OCI-LY7 (cell line): ENCODE data around the gene DNAAF1. TPM values are rescaled to one million over a fixed set of nuclear protein-coding genes. Genes with fewer than 3 reads are reported as not detected.

ENCODE experiments used
- BruUV-seq: library from RNA; stranded (reverse); fragments of 400-500 nt; replicated peaks from 2 replicates; lab custom pipeline; 2021; lab: Mats Ljungman, UMichigan
- CTCF ChIA-PET: fragments of 300-600 bp; sonication (Branson Sonifier 250); formaldehyde crosslinking; loops from one replicate; lab custom pipeline; 2022; ENCODE audit warnings: antibody characterized with exemption; ENCODE audit not compliant: unreplicated experiment; lab: Charles Lee
- POLR2A ChIA-PET: fragments of 300-600 bp; sonication (Branson Sonifier 250); formaldehyde crosslinking; loops from one replicate; lab custom pipeline; 2022; ENCODE audit warnings: antibody characterized with exemption; lab: Charles Lee
- DNase-seq: peaks from one replicate; pipeline ENCODE4 v3.0.0-alpha.2; 2015; ENCODE audit warnings: low spot score
- H2AFZ ChIP-seq: fragments of 200-600 bp; sonication (generic), shearing (Covaris generic); 2 replicates; pipeline ENCODE4 v1.6.1; 2014; ENCODE audit warnings: mild to moderate bottlenecking, antibody characterized with exemption, low read length, moderate library complexity
- H3K27ac ChIP-seq: fragments of 200-600 bp; sonication (generic); 2 replicates; pipeline ENCODE4 v1.5.1; 2014; ENCODE audit warnings: mixed run types, low read depth, mild to moderate bottlenecking, moderate library complexity, low read length, inconsistent platforms; ENCODE audit not compliant: poor library complexity, severe bottlenecking
- H3K36me3 ChIP-seq: fragments of 200-600 bp; sonication (generic); 2 replicates; pipeline ENCODE4 v1.6.1; 2014; ENCODE audit warnings: mild to moderate bottlenecking, antibody characterized with exemption, low read length, moderate library complexity, mixed read lengths; ENCODE audit not compliant: insufficient read depth
- H3K4me1 ChIP-seq: fragments of 200-600 bp; sonication (generic); 2 replicates; pipeline ENCODE4 v1.5.1; 2014; ENCODE audit warnings: mild to moderate bottlenecking, low read length; ENCODE audit not compliant: insufficient read depth, poor library complexity, severe bottlenecking
- H3K4me2 ChIP-seq: fragments of 200-600 bp; sonication (generic); 2 replicates; pipeline ENCODE4 v1.6.1; 2014; ENCODE audit warnings: mild to moderate bottlenecking, low read length
- H3K4me3 ChIP-seq: fragments of 200-600 bp; sonication (generic); 2 replicates; pipeline ENCODE4 v1.5.1; 2014; ENCODE audit warnings: mild to moderate bottlenecking, low read depth, low read length; ENCODE audit not compliant: poor library complexity, severe bottlenecking
- H3K79me2 ChIP-seq: fragments of 200-600 bp; sonication (generic); 2 replicates; pipeline ENCODE4 v1.6.1; 2016; ENCODE audit warnings: low read depth, mild to moderate bottlenecking, low read length, moderate library complexity, mixed read lengths; ENCODE audit not compliant: insufficient read depth
- H3K9me2 ChIP-seq: fragments of 200-600 bp; sonication (generic); 2 replicates; pipeline ENCODE4 v1.6.1; 2016; ENCODE audit warnings: mild to moderate bottlenecking, low read length, mixed read lengths; ENCODE audit not compliant: insufficient read depth
- H3K9me3 ChIP-seq: fragments of 200-600 bp; sonication (generic); 2 replicates; pipeline ENCODE4 v1.6.1; 2014; ENCODE audit warnings: mild to moderate bottlenecking, mixed run types, low read length, mixed read lengths
- H4K20me1 ChIP-seq: fragments of 200-600 bp; sonication (generic); 2 replicates; pipeline ENCODE4 v1.6.1; 2014; ENCODE audit warnings: mild to moderate bottlenecking, antibody characterized with exemption, low read length, moderate library complexity, mixed read lengths; ENCODE audit not compliant: insufficient read depth
- CTCF ChIP-seq: fragments of 200-600 bp; sonication (generic); conservative IDR thresholded peaks from 2 replicates; pipeline ENCODE4 v1.5.1; 2014; ENCODE audit warnings: mild to moderate bottlenecking, antibody characterized with exemption, low read length, moderate library complexity, mixed read lengths
- EZH2phosphoT487 ChIP-seq: fragments of 200-600 bp; sonication (generic); IDR thresholded peaks from 2 replicates; pipeline ENCODE4 v1.6.1; 2018; ENCODE audit warnings: low read depth, borderline replicate concordance, mild to moderate bottlenecking, mixed run types, antibody characterized with exemption, low read length, moderate library complexity, mixed read lengths
- intact Hi-C: fragments of 100-400 bp; cut with micrococcal nuclease; formaldehyde crosslinking; loops from one replicate; pipeline ENCODE4 v1.10.0; 2022; ENCODE audit not compliant: unreplicated experiment
- total RNA-seq, 2 experiments: library from RNA; depleted of rRNA in 1 of 2; stranded (reverse); fragments of >200 nt in 1 of 2; shearing (Covaris generic) in 1 of 2; gene quantifications; 2 replicates each; pipeline ENCODE4 v1.2.3, GENCODE V29; 2014 to 2022

The DNAAF1 gene
- total RNA-seq, 2 experiments from 2014 or later: 0.34 TPM; not detected in 1

- Histone ChIP-seq H2AFZ (no peak overlapping the region), H3K4me3 (no peak overlapping the region), H3K4me2 (no peak overlapping the region), H4K20me1 (no peaks in the 10 kb centered on the region), H3K9me3 (no peaks in the 10 kb centered on the region), H3K27ac (no peak overlapping the region), H3K79me2 (no peaks in the 10 kb centered on the region), H3K36me3 (no peaks in the 10 kb centered on the region), H3K4me1 (no peaks in the 10 kb centered on the region), H3K9me2 (no peaks in the 10 kb centered on the region)
- ChIA-PET POLR2A (interaction anchor here (0.7 kb wide), 1 partner anchor 20 kb away, joined by 3 read pairs; no protein-coding TSS in a partner anchor), CTCF (no interaction called here)
- no peak for TF ChIP-seq CTCF
- TF ChIP-seq EZH2phosphoT487: no peak
- intact Hi-C loops: no loop called here
- no TSS peak for BruUV-seq
- no peak for DNase-seq
Measured at GRCh38 chr16:84225571-84225970, 80.5 kb downstream of the DNAAF1 start.

GRCh38 chr16:84226026-84226425, 80.9 kb downstream of the DNAAF1 start:
- intact Hi-C loops: no loop called here
- Histone ChIP-seq H3K79me2 (no peaks in the 10 kb centered on the region), H3K4me3 (no peak overlapping the region), H3K36me3 (no peaks in the 10 kb centered on the region), H3K27ac (no peak overlapping the region), H3K4me2 (no peak overlapping the region), H2AFZ (no peak overlapping the region), H4K20me1 (no peaks in the 10 kb centered on the region), H3K9me2 (no peaks in the 10 kb centered on the region), H3K9me3 (no peaks in the 10 kb centered on the region), H3K4me1 (no peaks in the 10 kb centered on the region)
- POLR2A ChIA-PET: interaction anchor here (0.7 kb wide), 1 partner anchor 20 kb away, joined by 3 read pairs; no protein-coding TSS in a partner anchor
- CTCF ChIA-PET: no interaction called here
- BruUV-seq: no TSS peak
- DNase-seq: no peak
- TF ChIP-seq CTCF: no peak
- TF ChIP-seq EZH2phosphoT487: no peak

Other genes with a start within 250 kb of the DNAAF1 start
- gene MLYCD, start 246.2 kb upstream of the DNAAF1 start, total RNA-seq (2014; rRNA removed; shearing (Covaris generic)): 3.2 and 3.5 TPM in 2 replicates
- 10.9 and 11.1 TPM in 2 replicates for gene MLYCD, start 246.2 kb upstream of the DNAAF1 start, total RNA-seq (2022)
- gene OSGIN1, start 192.1 kb upstream of the DNAAF1 start, total RNA-seq (2014; rRNA removed; shearing (Covaris generic)): 0.28 and 0.41 TPM in 2 replicates
- gene OSGIN1, start 192.1 kb upstream of the DNAAF1 start, total RNA-seq (2022): 1.0 and 2.0 TPM in 2 replicates
- gene NECAB2, start 177.1 kb upstream of the DNAAF1 start, total RNA-seq (2014; rRNA removed; shearing (Covaris generic)): not detected in 2 replicates
- not detected in 2 replicates for gene NECAB2, start 177.1 kb upstream of the DNAAF1 start, total RNA-seq (2022)
- gene SLC38A8, start 102.5 kb upstream of the DNAAF1 start, total RNA-seq (2014; rRNA removed; shearing (Covaris generic)): not detected in 2 replicates
- not detected in 2 replicates for gene SLC38A8, start 102.5 kb upstream of the DNAAF1 start, total RNA-seq (2022)
- gene MBTPS1, start 28.4 kb upstream of the DNAAF1 start, total RNA-seq (2014; rRNA removed; shearing (Covaris generic)): 39.4 and 49.6 TPM in 2 replicates
- 65.2 and 71.8 TPM in 2 replicates for gene MBTPS1, start 28.4 kb upstream of the DNAAF1 start, total RNA-seq (2022)
- gene HSDL1, start 131 bp upstream of the DNAAF1 start, total RNA-seq (2014; rRNA removed; shearing (Covaris generic)): 15.4 and 16.3 TPM in 2 replicates
- 25.1 and 26.9 TPM in 2 replicates for gene HSDL1, start 131 bp upstream of the DNAAF1 start, total RNA-seq (2022)
- gene TAF1C, start 41.7 kb downstream of the DNAAF1 start, total RNA-seq (2014; rRNA removed; shearing (Covaris generic)): 27.4 and 64.6 TPM in 2 replicates
- 62.5 and 66.1 TPM in 2 replicates for gene TAF1C, start 41.7 kb downstream of the DNAAF1 start, total RNA-seq (2022)
- gene ADAD2, start 45.8 kb downstream of the DNAAF1 start, total RNA-seq (2014; rRNA removed; shearing (Covaris generic)): not detected in 2 replicates
- gene ADAD2, start 45.8 kb downstream of the DNAAF1 start, total RNA-seq (2022): not detected in 2 replicates
- gene KCNG4, start 94.7 kb downstream of the DNAAF1 start, total RNA-seq (2014; rRNA removed; shearing (Covaris generic)): not detected in 2 replicates
- gene KCNG4, start 94.7 kb downstream of the DNAAF1 start, total RNA-seq (2022): not detected in 2 replicates
- gene WFDC1, start 149.6 kb downstream of the DNAAF1 start, total RNA-seq (2014; rRNA removed; shearing (Covaris generic)): not detected in 2 replicates
- gene WFDC1, start 149.6 kb downstream of the DNAAF1 start, total RNA-seq (2022): not detected in 2 replicates
- gene ATP2C2, start 223.2 kb downstream of the DNAAF1 start, total RNA-seq (2014; rRNA removed; shearing (Covaris generic)): 0.66 TPM in 1 of 2 replicates, not detected in the other
- gene ATP2C2, start 223.2 kb downstream of the DNAAF1 start, total RNA-seq (2022): not detected in 2 replicates